Astrocyte of the spinal cord (primary cell): ENCODE measurements around the gene TLE6.
"Not testable (repeated sequence)": the region's sequence is repeated elsewhere in the genome, so short reads cannot be mapped to it uniquely, and the experiment has no call there.

Experiments used
- DNase-seq: peaks from one replicate; pipeline ENCODE4 v3.0.0; 2011; ENCODE audit warnings: low read depth, low spot score
- H3K4me3 ChIP-seq: 2 replicates; pipeline ENCODE4 v1.5.1; 2011; ENCODE audit warnings: low read depth, mild to moderate bottlenecking, low read length, moderate library complexity
- in situ Hi-C: cut with HindIII; loops from 2 replicates; pipeline ENCODE4 v1.10.0; 2017; ENCODE audit warnings: low sequenced_read_pairs
- TF ChIP-seq, protein P1 (sequence below): IDR thresholded peaks from 2 replicates; pipeline ENCODE4 v1.5.1; 2012; ENCODE audit warnings: low read depth, mild to moderate bottlenecking, low read length, inconsistent platforms

TLE6 gene

GRCh38 chr19:3006075-3006767 lies 28.9 kb downstream of the TLE6 start:
- in situ Hi-C loops: no loop called here
- TF ChIP-seq, protein P1, sequence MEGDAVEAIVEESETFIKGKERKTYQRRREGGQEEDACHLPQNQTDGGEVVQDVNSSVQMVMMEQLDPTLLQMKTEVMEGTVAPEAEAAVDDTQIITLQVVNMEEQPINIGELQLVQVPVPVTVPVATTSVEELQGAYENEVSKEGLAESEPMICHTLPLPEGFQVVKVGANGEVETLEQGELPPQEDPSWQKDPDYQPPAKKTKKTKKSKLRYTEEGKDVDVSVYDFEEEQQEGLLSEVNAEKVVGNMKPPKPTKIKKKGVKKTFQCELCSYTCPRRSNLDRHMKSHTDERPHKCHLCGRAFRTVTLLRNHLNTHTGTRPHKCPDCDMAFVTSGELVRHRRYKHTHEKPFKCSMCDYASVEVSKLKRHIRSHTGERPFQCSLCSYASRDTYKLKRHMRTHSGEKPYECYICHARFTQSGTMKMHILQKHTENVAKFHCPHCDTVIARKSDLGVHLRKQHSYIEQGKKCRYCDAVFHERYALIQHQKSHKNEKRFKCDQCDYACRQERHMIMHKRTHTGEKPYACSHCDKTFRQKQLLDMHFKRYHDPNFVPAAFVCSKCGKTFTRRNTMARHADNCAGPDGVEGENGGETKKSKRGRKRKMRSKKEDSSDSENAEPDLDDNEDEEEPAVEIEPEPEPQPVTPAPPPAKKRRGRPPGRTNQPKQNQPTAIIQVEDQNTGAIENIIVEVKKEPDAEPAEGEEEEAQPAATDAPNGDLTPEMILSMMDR: no peak
- H3K4me3 ChIP-seq: no peak overlapping the region
- DNase-seq: no peak

DNA sequence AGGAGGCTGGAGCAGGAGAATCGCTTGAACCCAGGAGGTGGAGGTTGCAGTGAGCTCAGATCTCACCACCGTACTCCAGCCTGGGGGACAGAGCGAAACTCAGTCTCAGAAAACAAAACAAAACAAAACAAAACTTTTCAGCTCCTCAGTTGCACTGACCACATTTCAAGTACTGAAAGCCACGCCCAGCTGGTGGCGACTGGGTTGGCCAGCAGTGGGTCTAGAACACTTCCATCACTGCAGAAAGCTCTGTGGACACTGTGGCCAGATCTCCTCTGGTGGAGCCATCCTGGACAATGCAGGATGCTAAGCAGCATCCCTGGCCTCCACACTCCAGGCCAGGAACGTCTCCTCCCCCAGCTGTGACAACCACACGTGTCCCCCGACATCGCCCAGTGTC lies 30.6 kb downstream of the TLE6 start:
- TF ChIP-seq, protein P1: no peak
- no peak overlapping the region for H3K4me3 ChIP-seq
- in situ Hi-C loops: no loop called here
- no peak for DNase-seq

DNA sequence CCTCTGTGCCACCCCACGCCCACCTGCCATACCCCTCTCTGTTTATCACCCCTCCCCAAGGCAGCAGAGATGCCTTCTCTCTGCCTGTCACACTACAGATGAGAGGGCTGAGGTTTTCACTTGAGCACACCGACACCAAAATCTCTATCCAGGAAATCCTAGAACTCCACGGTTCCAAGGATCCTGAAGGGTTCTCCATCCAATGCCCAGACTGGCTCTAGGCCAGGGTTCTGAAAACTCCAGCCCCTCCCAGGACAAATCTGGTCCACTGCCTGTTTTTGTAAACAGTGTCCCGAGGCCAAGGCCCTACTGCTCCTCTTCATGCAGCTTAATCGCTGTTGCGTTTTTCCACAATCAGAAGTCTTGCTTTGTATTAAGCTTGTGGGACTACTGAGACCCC lies 31.6 kb downstream of the TLE6 start:
- no peak overlapping the region for H3K4me3 ChIP-seq
- TF ChIP-seq, protein P1: no peak
- in situ Hi-C loops: no loop called here
- DNase-seq: no peak

- no peak for DNase-seq
- TF ChIP-seq, protein P1: no peak
- in situ Hi-C loops: no loop called here
- no peak overlapping the region for H3K4me3 ChIP-seq
Measured at GRCh38 chr19:3010871-3011270, 33.5 kb downstream of the TLE6 start.

DNA sequence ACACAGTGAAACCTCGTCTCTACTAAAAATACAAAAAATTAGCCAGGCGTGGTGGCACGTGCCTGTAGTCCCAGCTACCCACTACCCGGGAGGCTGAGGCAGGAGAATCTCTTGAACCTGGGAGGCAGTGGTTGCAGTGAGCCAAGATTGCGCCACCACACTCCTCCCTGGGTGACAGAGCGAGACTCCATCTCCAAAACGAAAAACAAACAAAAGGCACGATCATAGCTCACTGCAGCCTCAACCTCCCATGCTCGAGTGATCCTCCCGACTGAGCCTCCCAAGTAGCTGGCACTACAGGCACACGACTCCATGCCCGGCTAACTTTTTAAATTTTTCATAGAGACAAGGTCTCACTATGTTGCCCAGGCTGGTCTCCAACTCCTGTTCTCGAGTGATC lies 34.7 kb downstream of the TLE6 start:
- H3K4me3 ChIP-seq, DNase-seq, in situ Hi-C loops: not testable (repeated sequence)

DNA sequence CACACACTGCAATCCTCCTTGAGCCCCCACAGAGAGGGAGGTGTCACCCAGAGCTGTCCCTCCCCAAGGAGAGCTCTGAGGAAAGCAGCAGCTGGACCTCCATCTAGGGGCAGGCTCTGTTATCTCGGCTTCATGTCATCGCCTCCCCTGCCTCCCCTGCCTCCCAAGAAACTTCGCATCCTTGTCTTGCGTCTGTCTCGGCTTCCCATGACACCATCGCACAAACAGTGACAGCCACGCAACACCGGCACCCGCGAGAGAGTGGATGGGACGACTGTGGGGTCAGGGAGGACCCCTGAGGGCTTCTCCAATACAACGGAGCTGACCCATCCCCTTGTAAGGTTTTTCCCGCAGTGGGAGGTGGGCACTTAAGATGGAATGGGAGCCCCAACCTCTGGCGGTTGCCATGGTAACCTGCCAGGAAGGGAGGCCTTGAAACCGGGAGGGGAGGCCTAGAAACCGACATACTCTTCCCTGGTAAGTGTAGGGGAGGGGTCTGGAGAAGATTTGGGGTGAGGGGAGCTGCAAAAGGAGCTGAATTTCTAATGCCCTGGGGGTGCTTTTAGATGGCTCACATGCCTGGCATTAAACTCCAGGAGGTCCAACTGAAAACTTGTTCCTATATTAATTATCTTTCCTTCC lies 35.4 kb downstream of the TLE6 start:
- in situ Hi-C loops: no loop called here
- TF ChIP-seq, protein P1: no peak
- H3K4me3 ChIP-seq: no peak overlapping the region
- DNase-seq: no peak

DNA sequence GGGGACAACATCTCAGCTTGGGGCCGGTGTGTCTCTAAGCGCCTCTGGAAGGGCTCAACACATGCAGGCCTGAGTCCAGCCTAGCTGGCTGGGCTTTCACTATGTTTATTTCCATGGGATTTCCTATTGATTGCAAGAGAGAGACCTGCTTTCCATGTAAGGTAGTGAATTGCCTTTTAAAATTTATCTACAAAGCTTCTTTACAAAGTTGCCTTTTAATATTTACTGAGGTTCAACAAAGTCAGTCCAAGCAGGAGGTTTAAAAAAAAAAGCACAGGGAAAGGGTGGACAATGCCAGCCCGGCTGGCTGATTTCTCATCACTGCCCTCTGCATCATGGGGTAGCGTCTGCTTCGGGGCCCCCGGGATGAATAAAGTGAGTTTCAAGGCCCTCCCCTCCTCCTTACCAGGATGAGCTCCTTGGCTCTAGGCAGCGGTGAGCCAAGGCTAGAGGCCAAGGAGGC lies 35.9 kb downstream of the TLE6 start:
- TF ChIP-seq, protein P1: no peak
- in situ Hi-C loops: no loop called here
- no peak for DNase-seq

More for the DNA sequence above, 35.9 kb downstream of the TLE6 start:
- no peak overlapping the region for H3K4me3 ChIP-seq
